Gastrocnemius medialis (tissue), 4 donors: Measurements from ENCODE around the gene HOXA9.

Source experiments
- CTCF ChIP-seq, 5 experiments: fragments of 450-650 bp in 3 of 5; fragments of 200-600 bp in 2 of 5; sonication (generic) in 2 of 5; IDR thresholded peaks in 4 of 5; conservative IDR thresholded peaks in 1 of 5; 1 replicate in 4 of 5; 2 replicates in 1 of 5; pipeline ENCODE4 v1.5.1; 2016 to 2019; ENCODE audit warnings: antibody characterized with exemption in 5 of 5, mild to moderate bottlenecking in 3 of 5, moderate library complexity in 3 of 5
- POLR2A ChIP-seq, 2 donors: fragments of 450-650 bp; IDR thresholded peaks; one replicate each; pipeline ENCODE4 v1.6.1; 2017; ENCODE audit warnings: antibody characterized with exemption in 2 of 2, mild to moderate bottlenecking in 2 of 2, moderate library complexity in 2 of 2

- no peak for TF ChIP-seq CTCF (IDR thresholded peaks at IDR 0.05 in 4 of 5, conservative IDR thresholded peaks at IDR 0.05 in 1 of 5)
- no peak for TF ChIP-seq POLR2A (IDR thresholded peaks at IDR 0.05)
Observed at GRCh38 chr7:27213433-27214238, 48.3 kb upstream of the HOXA9 start.
